Uterus (tissue), 4 donors: ENCODE data around the gene ITPR2. TPM values are rescaled to one million over a fixed set of nuclear protein-coding genes. Genes with fewer than 3 reads are reported as not detected.

ENCODE experiments used
- DNase-seq, 2 donors: peaks; one replicate each; pipeline ENCODE4 v3.0.0-alpha.2; 2019 to 2020
- H3K27ac ChIP-seq, 2 donors: fragments of 200-600 bp; sonication (generic); 1 replicate in 1 of 2; 2 replicates in 1 of 2; pipeline ENCODE4 v1.5.1; 2016 to 2018
- H3K27me3 ChIP-seq, 2 donors: fragments of 200-600 bp; sonication (generic); one replicate each; pipeline ENCODE4 v1.5.1; 2018 to 2019; ENCODE audit warnings: control low read depth in 1 of 2
- H3K36me3 ChIP-seq, 2 donors: fragments of 200-600 bp; sonication (generic); one replicate each; pipeline ENCODE4 v1.5.1; 2019; ENCODE audit warnings: control low read depth in 1 of 2
- H3K4me1 ChIP-seq, 2 donors: fragments of 200-600 bp; sonication (generic); one replicate each; pipeline ENCODE4 v1.5.1; 2018 to 2019; ENCODE audit warnings: control low read depth in 1 of 2
- H3K4me3 ChIP-seq, 2 donors: fragments of 200-600 bp; sonication (generic); 1 replicate in 1 of 2; 2 replicates in 1 of 2; pipeline ENCODE4 v1.5.1; 2018 to 2019; ENCODE audit warnings: mild to moderate bottlenecking in 1 of 2
- H3K9me3 ChIP-seq, 2 donors: fragments of 200-600 bp; sonication (generic); one replicate each; pipeline ENCODE4 v1.5.1; 2019; ENCODE audit warnings: control low read depth in 1 of 2
- POLR2A ChIP-seq, 2 donors: fragments of 450-650 bp; IDR thresholded peaks; one replicate each; pipeline ENCODE4 v1.6.1; 2016; ENCODE audit warnings: antibody characterized with exemption in 2 of 2, mild to moderate bottlenecking in 1 of 2, moderate library complexity in 1 of 2
- intact Hi-C: fragments of 100-400 bp; cut with DNase I; formaldehyde crosslinking; loops from one replicate; pipeline ENCODE4 v1.15.1; 2023; ENCODE audit warnings: low total_unique reads
- total RNA-seq, 4 donors: library from RNA; depleted of rRNA in 3 of 4; stranded (reverse); fragments of >200 nt in 3 of 4; gene quantifications; one replicate each; pipeline versions ENCODE4 v1.1.0 to v1.2.4, GENCODE V29; 2014 to 2023
- TF ChIP-seq, protein P1 (sequence below), 4 experiments: fragments of 200-600 bp in 2 of 4; fragments of 450-650 bp in 2 of 4; sonication (generic) in 2 of 4; IDR thresholded peaks; one replicate each; pipeline ENCODE4 v1.5.1; 2016 to 2019; ENCODE audit warnings: antibody characterized with exemption in 4 of 4, mild to moderate bottlenecking in 2 of 4, moderate library complexity in 1 of 4
- donor health status: DM: yes; HTN: yes; CAD: no.

Gene ITPR2
- total RNA-seq, 4 donors from 2014 or later: 53.5 to 271 (median 60.4) TPM

DNA sequence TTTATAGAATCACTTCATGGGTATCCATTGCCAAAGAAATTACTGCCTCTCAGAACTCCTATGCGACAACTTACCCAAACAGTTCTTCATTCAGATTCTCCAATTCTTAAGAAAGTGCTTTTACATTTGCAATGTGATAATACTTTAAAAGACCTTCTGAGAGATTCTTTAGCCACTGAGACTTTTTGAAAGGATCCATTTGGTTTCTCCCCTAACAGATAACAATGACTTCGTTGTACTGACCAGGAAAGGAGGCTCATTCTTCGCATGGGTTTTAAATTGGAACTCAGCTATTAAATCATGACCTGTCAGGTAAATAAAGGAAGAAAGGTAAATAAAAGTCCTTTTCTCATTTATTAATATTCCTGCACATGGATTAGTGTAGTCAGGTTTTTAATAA is 14.8 kb downstream of the ITPR2 start:
- intact Hi-C loops: no loop called here
- TF ChIP-seq POLR2A (IDR thresholded peaks at IDR 0.05): no peak
- TF ChIP-seq, protein P1, sequence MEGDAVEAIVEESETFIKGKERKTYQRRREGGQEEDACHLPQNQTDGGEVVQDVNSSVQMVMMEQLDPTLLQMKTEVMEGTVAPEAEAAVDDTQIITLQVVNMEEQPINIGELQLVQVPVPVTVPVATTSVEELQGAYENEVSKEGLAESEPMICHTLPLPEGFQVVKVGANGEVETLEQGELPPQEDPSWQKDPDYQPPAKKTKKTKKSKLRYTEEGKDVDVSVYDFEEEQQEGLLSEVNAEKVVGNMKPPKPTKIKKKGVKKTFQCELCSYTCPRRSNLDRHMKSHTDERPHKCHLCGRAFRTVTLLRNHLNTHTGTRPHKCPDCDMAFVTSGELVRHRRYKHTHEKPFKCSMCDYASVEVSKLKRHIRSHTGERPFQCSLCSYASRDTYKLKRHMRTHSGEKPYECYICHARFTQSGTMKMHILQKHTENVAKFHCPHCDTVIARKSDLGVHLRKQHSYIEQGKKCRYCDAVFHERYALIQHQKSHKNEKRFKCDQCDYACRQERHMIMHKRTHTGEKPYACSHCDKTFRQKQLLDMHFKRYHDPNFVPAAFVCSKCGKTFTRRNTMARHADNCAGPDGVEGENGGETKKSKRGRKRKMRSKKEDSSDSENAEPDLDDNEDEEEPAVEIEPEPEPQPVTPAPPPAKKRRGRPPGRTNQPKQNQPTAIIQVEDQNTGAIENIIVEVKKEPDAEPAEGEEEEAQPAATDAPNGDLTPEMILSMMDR (IDR thresholded peaks at IDR 0.05): no peak
- no peak for DNase-seq

DNA sequence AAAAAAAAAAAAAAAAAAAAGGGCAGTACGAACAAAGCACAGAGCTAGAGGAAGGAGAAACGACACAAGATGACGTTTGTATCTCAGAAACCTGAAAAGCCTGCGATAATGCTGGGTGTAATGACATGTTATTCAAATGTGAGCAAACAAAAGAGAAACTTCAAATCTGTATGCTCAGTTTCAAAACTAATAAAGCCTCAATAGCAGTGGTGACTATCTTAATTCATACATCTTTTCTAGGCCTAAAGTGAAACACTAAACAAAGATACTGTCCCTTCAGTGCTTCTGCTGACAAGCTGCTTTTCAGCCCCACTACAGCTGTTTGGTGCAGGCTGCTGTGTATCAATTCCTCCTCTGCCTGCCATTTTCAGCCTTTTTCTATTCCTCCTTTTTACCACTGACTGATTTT is 15.8 kb downstream of the ITPR2 start:
- H3K36me3 ChIP-seq: no peaks in the 10 kb centered on the region
- intact Hi-C loops: no loop called here
- no peak overlapping the region for H3K27ac ChIP-seq
- H3K27me3 ChIP-seq: no peaks in the 10 kb centered on the region
- H3K9me3 ChIP-seq: no peaks in the 10 kb centered on the region
- no peak overlapping the region for H3K4me3 ChIP-seq
- H3K4me1 ChIP-seq: no peaks in the 10 kb centered on the region
- TF ChIP-seq, protein P1 (IDR thresholded peaks at IDR 0.05): no peak
- no peak for TF ChIP-seq POLR2A (IDR thresholded peaks at IDR 0.05)
- no peak for DNase-seq

More for the DNA sequence above, 14.8 kb downstream of the ITPR2 start:
- Histone ChIP-seq H3K4me1 (no peaks in the 10 kb centered on the region), H3K4me3 (no peak overlapping the region), H3K27ac (no peak overlapping the region), H3K27me3 (no peaks in the 10 kb centered on the region), H3K36me3 (no peaks in the 10 kb centered on the region), H3K9me3 (no peaks in the 10 kb centered on the region)

DNA sequence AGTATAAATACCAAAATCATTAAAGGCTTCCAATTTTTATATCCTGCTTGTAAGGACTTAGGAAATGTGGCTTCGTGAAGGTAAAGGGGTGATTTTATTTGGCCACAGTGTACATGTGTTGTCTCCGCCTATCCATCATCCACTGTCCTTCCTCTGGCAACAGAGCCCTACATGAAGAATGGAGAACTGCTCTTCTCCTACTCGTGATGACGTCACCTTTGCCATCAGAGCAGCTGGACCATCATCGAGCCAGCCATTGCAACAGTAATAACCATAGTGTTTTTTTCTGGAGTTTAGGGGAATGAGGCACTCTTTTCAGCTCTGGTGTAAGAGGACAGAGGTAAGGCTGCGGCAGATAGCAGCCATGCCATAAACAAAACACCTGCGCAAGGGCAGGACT is 19.2 kb downstream of the ITPR2 start:
- DNase-seq: no peak
- H3K27me3 ChIP-seq: no peaks in the 10 kb centered on the region
- H3K36me3 ChIP-seq: no peaks in the 10 kb centered on the region
- H3K27ac ChIP-seq: no peak overlapping the region
- no peak overlapping the region for H3K4me3 ChIP-seq
- intact Hi-C loops: no loop called here
- TF ChIP-seq POLR2A (IDR thresholded peaks at IDR 0.05): no peak
- TF ChIP-seq, protein P1 (IDR thresholded peaks at IDR 0.05): no peak
- no peaks in the 10 kb centered on the region for H3K9me3 ChIP-seq
- H3K4me1 ChIP-seq: no peaks in the 10 kb centered on the region

DNA sequence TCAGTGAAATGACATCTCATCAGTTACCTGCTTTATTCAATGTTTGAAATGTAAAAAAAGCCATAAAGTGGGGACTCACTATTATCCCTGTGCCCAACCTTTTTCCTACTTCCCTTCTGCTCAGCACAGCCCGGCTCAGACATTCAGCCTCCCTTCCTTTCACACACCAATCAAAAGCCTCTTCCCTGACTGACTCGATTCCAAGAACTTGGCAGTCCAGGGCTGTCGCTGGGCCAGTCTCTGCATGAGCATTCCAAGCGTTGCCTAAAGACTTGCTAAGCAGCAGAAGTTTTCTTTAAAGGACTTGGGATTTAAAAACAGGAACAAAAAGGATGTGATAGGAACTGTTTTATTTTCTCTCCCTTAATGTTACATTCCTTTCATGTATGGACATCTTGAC is 22.7 kb downstream of the ITPR2 start:
- H3K27ac ChIP-seq: no peak overlapping the region

DNA sequence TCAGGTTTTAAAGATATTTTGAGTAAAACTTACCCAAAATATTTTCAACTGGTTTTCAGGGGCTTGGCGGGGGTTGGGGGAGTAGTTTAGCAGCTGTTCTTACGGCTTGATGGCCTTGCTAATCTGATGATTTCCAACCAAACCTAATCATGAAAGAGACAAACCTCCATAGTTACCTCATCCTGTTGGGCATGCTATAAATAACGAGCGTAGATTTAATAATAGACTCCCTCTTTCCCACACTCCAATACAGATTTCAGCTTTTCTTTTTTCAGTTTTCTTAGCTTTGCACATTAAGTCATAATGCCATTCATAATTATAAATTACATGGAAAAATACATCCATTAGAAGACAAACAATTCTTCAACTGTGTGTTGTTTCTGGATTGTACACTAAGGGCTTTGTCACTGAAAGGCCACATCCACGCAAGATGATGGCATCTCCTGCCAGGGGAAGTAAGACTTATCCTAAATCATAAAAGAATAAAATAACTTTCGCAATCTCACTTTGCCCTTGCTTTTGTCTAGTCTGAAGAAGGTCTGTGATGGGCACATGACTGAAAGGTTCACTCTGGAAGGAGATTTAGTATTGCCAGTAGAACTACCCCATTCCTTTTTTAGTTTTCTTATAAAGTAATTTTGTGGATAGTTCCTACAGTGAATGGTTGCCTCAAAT is 23.2 kb downstream of the ITPR2 start:
- no peak for TF ChIP-seq POLR2A (IDR thresholded peaks at IDR 0.05)
- TF ChIP-seq, protein P1 (IDR thresholded peaks at IDR 0.05): no peak
- H3K4me3 ChIP-seq: no peak overlapping the region
- no peaks in the 10 kb centered on the region for H3K27me3 ChIP-seq
- no peak for DNase-seq
- intact Hi-C loops: no loop called here
- no peaks in the 10 kb centered on the region for H3K36me3 ChIP-seq
- no peak overlapping the region for H3K27ac ChIP-seq
- H3K4me1 ChIP-seq: no peaks in the 10 kb centered on the region
- H3K9me3 ChIP-seq: no peaks in the 10 kb centered on the region

More for the DNA sequence above, 22.7 kb downstream of the ITPR2 start:
- H3K27me3 ChIP-seq: no peaks in the 10 kb centered on the region
- no peak for TF ChIP-seq POLR2A (IDR thresholded peaks at IDR 0.05)
- TF ChIP-seq, protein P1 (IDR thresholded peaks at IDR 0.05): no peak
- H3K4me1 ChIP-seq: no peaks in the 10 kb centered on the region
- peak; percentile 36 to 52 for DNase-seq
- intact Hi-C loops: no loop called here
- H3K9me3 ChIP-seq: no peaks in the 10 kb centered on the region
- no peaks in the 10 kb centered on the region for H3K36me3 ChIP-seq
- H3K4me3 ChIP-seq: no peak overlapping the region
